ENCODE data around the gene TBL3. TPM values are rescaled to one million over a fixed set of nuclear protein-coding genes. Genes with fewer than 3 reads are reported as not detected.
"Not testable (repeated sequence)": the region's sequence is repeated elsewhere in the genome, so short reads cannot be mapped to it uniquely, and the experiment has no call there.

The TBL3 gene
- total RNA-seq, 6 experiments from 2014 or later: 15.8 to 42.4 (median 18.1) TPM

GRCh38 chr16:1938910-1939309 lies 32.9 kb upstream of the TBL3 start:
- DNase-seq (peak in 1 of 3 donors; percentile 51), ATAC-seq (no peak)
- peak overlapping the region; percentile 13 to 85 (median 13) for H3K27ac ChIP-seq
- intact Hi-C loops (cut with DNase I): no loop called here
- 25% methylated on average over 6 of the region's 17 CpGs for WGBS (ENCODE audit: insufficient coverage, low coverage, low lambda C conversion rate, missing lambda C conversion rate)
- no peaks in the 10 kb centered on the region for H3K27me3 ChIP-seq
- H3K9me3 ChIP-seq: no peaks in the 10 kb centered on the region
- no peak overlapping the region for H3K4me3 ChIP-seq
- peaks cover 0 to 41% (median 17%) of the 10 kb centered on the region in 4 donors for H3K36me3 ChIP-seq
- peaks cover 0 to 47% (median 16%) of the 10 kb centered on the region in 4 donors for H3K4me1 ChIP-seq
- TF ChIP-seq CTCF (IDR thresholded peaks at IDR 0.05): no peak
- TF ChIP-seq POLR2A (IDR thresholded peaks at IDR 0.05): no peak

GRCh38 chr16:1939833-1940232 lies 32.0 kb upstream of the TBL3 start:
- H3K9me3 ChIP-seq; H3K27me3 ChIP-seq; intact Hi-C loops (cut with DNase I); ATAC-seq: not testable (repeated sequence)
- DNase-seq: peak in 1 of 3 donors; percentile 45
- Histone ChIP-seq H3K4me1 (peaks cover 0 to 48% (median 16%) of the 10 kb centered on the region in 4 donors), H3K36me3 (peaks cover 0 to 41% (median 17%) of the 10 kb centered on the region in 4 donors), H3K27ac (peak overlapping the region in 1 of 3 donors; percentile 85), H3K4me3 (peak overlapping the region in 2 of 3 donors; percentile 75 to 83)
- WGBS (ENCODE audit: insufficient coverage, low coverage, low lambda C conversion rate, missing lambda C conversion rate): 39% methylated on average over 8 of the region's 8 CpGs

- intact Hi-C loops (cut with DNase I): no loop called here
- Histone ChIP-seq H3K4me1 (peaks cover 0 to 48% (median 16%) of the 10 kb centered on the region in 4 donors), H3K36me3 (peaks cover 0 to 41% (median 17%) of the 10 kb centered on the region in 4 donors), H3K4me3 (peak overlapping the region; percentile 75 to 83 (median 79)), H3K9me3 (no peaks in the 10 kb centered on the region), H3K27me3 (no peaks in the 10 kb centered on the region), H3K27ac (peak overlapping the region; percentile 36 to 85 (median 73))
- TF ChIP-seq CTCF (IDR thresholded peaks at IDR 0.05) (no peak), POLR2A (IDR thresholded peaks at IDR 0.05) (peak; percentile 87)
- 20% methylated on average over 1 of the region's 23 CpGs for WGBS (ENCODE audit: insufficient coverage, low coverage, low lambda C conversion rate, missing lambda C conversion rate)
- ATAC-seq (peak; percentile 27 to 51 (median 44)), DNase-seq (peak; percentile 58 to 90 (median 87))
These were observed 31.3 kb upstream of the TBL3 start for GRCh38 chr16:1940273-1941161.

DNA sequence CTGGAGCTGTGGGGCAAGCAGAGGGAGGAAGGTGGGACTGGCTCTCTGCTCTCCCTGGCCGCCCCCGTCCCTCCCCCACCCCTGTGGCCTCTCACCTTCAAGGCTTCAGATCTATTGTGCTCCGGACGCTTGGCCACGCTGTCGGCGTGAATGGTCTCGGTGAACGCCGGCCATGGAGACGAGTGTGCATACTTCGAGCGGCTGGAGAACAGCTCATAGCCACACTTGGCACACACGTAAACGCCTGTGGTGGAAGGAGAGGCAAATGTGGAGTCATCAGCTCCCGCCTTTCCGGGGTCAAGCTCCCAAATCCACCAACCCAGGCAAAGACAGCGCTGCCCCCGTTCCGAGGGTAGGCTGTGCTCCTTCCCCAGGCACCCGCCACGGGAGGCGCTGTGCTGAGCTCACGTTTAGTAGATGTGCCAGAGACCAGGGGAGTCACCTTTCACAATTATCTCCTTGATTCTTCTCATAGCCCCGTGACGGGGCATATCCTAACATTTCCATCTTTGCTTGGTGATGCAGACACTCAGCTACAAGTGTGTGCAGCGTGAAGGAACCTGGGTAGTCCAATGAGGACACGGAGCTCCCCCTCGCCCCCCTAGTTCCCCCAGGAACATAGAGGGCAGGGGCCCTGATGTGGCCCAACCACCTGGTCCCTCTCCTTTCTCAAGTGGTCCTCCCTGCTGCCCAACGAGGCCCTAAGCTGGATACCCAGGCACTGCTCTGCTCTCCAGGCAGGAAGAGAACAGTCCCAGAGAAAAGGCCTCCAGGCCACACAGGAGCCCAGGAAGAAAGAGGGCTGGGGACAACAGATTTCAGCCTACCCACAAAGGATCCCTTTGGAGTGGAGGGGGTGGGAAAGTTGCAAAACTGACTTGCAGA lies 30.4 kb upstream of the TBL3 start:
- no peak for TF ChIP-seq POLR2A (IDR thresholded peaks at IDR 0.05)
- TF ChIP-seq CTCF (IDR thresholded peaks at IDR 0.05): peak; percentile 46 to 60 (median 52)
- WGBS (ENCODE audit: insufficient coverage, low coverage, low lambda C conversion rate, missing lambda C conversion rate): 6% methylated on average over 10 of the region's 30 CpGs
- DNase-seq (peak; percentile 78 to 82 (median 80)), ATAC-seq (peak; percentile 27 to 48 (median 44))
- peak overlapping the region; percentile 36 to 85 (median 73) for H3K27ac ChIP-seq
- H3K4me3 ChIP-seq: peak overlapping the region; percentile 75 to 83 (median 79)
- H3K27me3 ChIP-seq: no peaks in the 10 kb centered on the region
- peaks cover 0 to 41% (median 17%) of the 10 kb centered on the region in 4 donors for H3K36me3 ChIP-seq
- intact Hi-C loops (cut with DNase I): no loop called here
- no peaks in the 10 kb centered on the region for H3K9me3 ChIP-seq
- H3K4me1 ChIP-seq: peaks cover 0 to 48% (median 16%) of the 10 kb centered on the region in 4 donors

Measured in right lobe of liver (tissue), 6 donors.